Measurements from ENCODE around the gene RASEF.

RASEF gene

GRCh38 chr9:83056174-83056573 lies 6.8 kb downstream of the RASEF start:
- no peak overlapping the region for H2AFZ ChIP-seq (ENCODE audit: low read depth, low read length)
- H3K4me3 ChIP-seq (ENCODE audit: low read depth in 1 of 2, low read length in 2 of 2), result no peak overlapping the region
- no peaks in the 10 kb centered on the region for H3K4me1 ChIP-seq (ENCODE audit: insufficient read depth, low read length)
- H4K20me1 ChIP-seq (ENCODE audit: insufficient read depth, low read length), result no peaks in the 10 kb centered on the region
- H3K9me3 ChIP-seq (ENCODE audit: insufficient read depth, low read length, severe bottlenecking), result no peaks in the 10 kb centered on the region
- DNase-seq (no peak), ATAC-seq (ENCODE audit: insufficient read depth, low read depth) (no peak)
- H3K79me2 ChIP-seq (ENCODE audit: insufficient read depth, low read length), result no peaks in the 10 kb centered on the region
- H3K4me2 ChIP-seq (ENCODE audit: insufficient read depth, low read length), result no peak overlapping the region
- TF ChIP-seq EZH2 (IDR thresholded peaks at IDR 0.05; ENCODE audit: borderline replicate concordance, low read depth, low read length, severe bottlenecking), result no peak
- no peak for TF ChIP-seq CTCF (IDR thresholded peaks at IDR 0.05; ENCODE audit: borderline replicate concordance, extremely low read depth, low read length, poor library complexity, severe bottlenecking)
- no peak overlapping the region for H3K27ac ChIP-seq (ENCODE audit: low read length)
- no peaks in the 10 kb centered on the region for H3K27me3 ChIP-seq (ENCODE audit: insufficient read depth, low read length, poor library complexity)
- H3K36me3 ChIP-seq (ENCODE audit: insufficient read depth, low read length), result no peaks in the 10 kb centered on the region
- no peak overlapping the region for H3K9ac ChIP-seq (ENCODE audit: low read depth, low read length)

- Histone ChIP-seq H3K4me1 (ENCODE audit: insufficient read depth, low read length) (no peaks in the 10 kb centered on the region), H3K9ac (ENCODE audit: low read depth, low read length) (no peak overlapping the region), H3K9me3 (ENCODE audit: insufficient read depth, low read length, severe bottlenecking) (no peaks in the 10 kb centered on the region), H3K27me3 (ENCODE audit: insufficient read depth, low read length, poor library complexity) (peaks cover 2% of the 10 kb centered on the region), H4K20me1 (ENCODE audit: insufficient read depth, low read length) (no peaks in the 10 kb centered on the region), H3K79me2 (ENCODE audit: insufficient read depth, low read length) (no peaks in the 10 kb centered on the region), H2AFZ (ENCODE audit: low read depth, low read length) (no peak overlapping the region), H3K36me3 (ENCODE audit: insufficient read depth, low read length) (no peaks in the 10 kb centered on the region), H3K27ac (ENCODE audit: low read length) (no peak overlapping the region), H3K4me3 (ENCODE audit: low read depth in 1 of 2, low read length in 2 of 2) (no peak overlapping the region), H3K4me2 (ENCODE audit: insufficient read depth, low read length) (no peak overlapping the region)
- DNase-seq, result no peak
- no peak for ATAC-seq (ENCODE audit: insufficient read depth, low read depth)
- no peak for TF ChIP-seq EZH2 (IDR thresholded peaks at IDR 0.05; ENCODE audit: borderline replicate concordance, low read depth, low read length, severe bottlenecking)
- no peak for TF ChIP-seq CTCF (IDR thresholded peaks at IDR 0.05; ENCODE audit: borderline replicate concordance, extremely low read depth, low read length, poor library complexity, severe bottlenecking)
These were observed 14.8 kb downstream of the RASEF start for GRCh38 chr9:83047839-83048775.

GRCh38 chr9:83043597-83043996 lies 19.3 kb downstream of the RASEF start:
- H3K27ac ChIP-seq (ENCODE audit: low read length), result no peak overlapping the region
- H4K20me1 ChIP-seq (ENCODE audit: insufficient read depth, low read length), result no peaks in the 10 kb centered on the region
- DNase-seq, result no peak
- H3K27me3 ChIP-seq (ENCODE audit: insufficient read depth, low read length, poor library complexity), result peaks cover 2% of the 10 kb centered on the region
- no peaks in the 10 kb centered on the region for H3K79me2 ChIP-seq (ENCODE audit: insufficient read depth, low read length)
- H3K4me3 ChIP-seq (ENCODE audit: low read depth in 1 of 2, low read length in 2 of 2), result no peak overlapping the region
- H2AFZ ChIP-seq (ENCODE audit: low read depth, low read length), result no peak overlapping the region
- no peak overlapping the region for H3K4me2 ChIP-seq (ENCODE audit: insufficient read depth, low read length)
- no peaks in the 10 kb centered on the region for H3K9me3 ChIP-seq (ENCODE audit: insufficient read depth, low read length, severe bottlenecking)
- H3K9ac ChIP-seq (ENCODE audit: low read depth, low read length), result no peak overlapping the region
- TF ChIP-seq EZH2 (IDR thresholded peaks at IDR 0.05; ENCODE audit: borderline replicate concordance, low read depth, low read length, severe bottlenecking) (no peak), CTCF (IDR thresholded peaks at IDR 0.05; ENCODE audit: borderline replicate concordance, extremely low read depth, low read length, poor library complexity, severe bottlenecking) (no peak)
- no peaks in the 10 kb centered on the region for H3K4me1 ChIP-seq (ENCODE audit: insufficient read depth, low read length)
- no peaks in the 10 kb centered on the region for H3K36me3 ChIP-seq (ENCODE audit: insufficient read depth, low read length)
- no peak for ATAC-seq (ENCODE audit: insufficient read depth, low read depth)
